Activated naive CD8-positive, alpha-beta T cell treated with anti-CD3 and anti-CD28 coated beads, Interleukin-2, amount 10 ng/mL, durations not matched to agents 7 days and 5 days (primary cell): ENCODE measurements around the gene GALNT5. TPM values are rescaled to one million over a fixed set of nuclear protein-coding genes. Genes with fewer than 3 reads are reported as not detected.

Experiments
- ATAC-seq: fragments of 150-1000 bp; cut with Tn5 transposase; one replicate; pipeline ENCODE4 v1.10.0; 2021; ENCODE audit warnings: low read depth, moderate library complexity
- POLR2A ChIA-PET: fragments of 350-600 bp; sonication (Branson Sonifier 250); formaldehyde crosslinking; loops from one replicate; lab custom pipeline; 2021; ENCODE audit warnings: antibody characterized with exemption; lab: Charles Lee
- DNase-seq: peaks from one replicate; pipeline ENCODE4 v3.0.0; 2021
- H3K27ac Mint-ChIP-seq: one replicate; pipeline ENCODE4 v1.8.0; 2022; ENCODE audit warnings: mild to moderate bottlenecking, mixed read lengths
- H3K27me3 Mint-ChIP-seq: one replicate; pipeline ENCODE4 v1.8.0; 2022; ENCODE audit warnings: mild to moderate bottlenecking, moderate library complexity, mixed read lengths
- H3K36me3 Mint-ChIP-seq: one replicate; pipeline ENCODE4 v1.8.0; 2021; ENCODE audit warnings: mild to moderate bottlenecking, mixed read lengths
- H3K4me1 Mint-ChIP-seq: one replicate; pipeline ENCODE4 v1.8.0; 2021; ENCODE audit warnings: mixed read lengths
- H3K4me3 Mint-ChIP-seq: one replicate; pipeline ENCODE4 v1.8.0; 2022; ENCODE audit warnings: mild to moderate bottlenecking, moderate library complexity, mixed read lengths
- H3K9me3 Mint-ChIP-seq: one replicate; pipeline ENCODE4 v1.8.0; 2021; ENCODE audit warnings: mixed read lengths
- total RNA-seq, 2 experiments: library from RNA; stranded (reverse); gene quantifications; one replicate each; pipeline ENCODE4 v1.2.3, GENCODE V29; 2021

Gene GALNT5
- total RNA-seq, 2 experiments from 2014 or later = not detected

- H3K4me1 Mint-ChIP-seq = no peaks in the 10 kb centered on the region
- H3K36me3 Mint-ChIP-seq = no peaks in the 10 kb centered on the region
- H3K27me3 Mint-ChIP-seq = peaks cover 11% of the 10 kb centered on the region
- POLR2A ChIA-PET = no interaction called here
- no peaks in the 10 kb centered on the region for H3K9me3 Mint-ChIP-seq
- DNase-seq (no peak), ATAC-seq (no peak)
- no peak overlapping the region for H3K27ac Mint-ChIP-seq
- H3K4me3 Mint-ChIP-seq = no peak overlapping the region
Measured at GRCh38 chr2:157236404-157236803, 21.1 kb upstream of the GALNT5 start.

GRCh38 chr2:157238296-157238695, 19.2 kb upstream of the GALNT5 start:
- H3K27me3 Mint-ChIP-seq = peaks cover 11% of the 10 kb centered on the region
- H3K9me3 Mint-ChIP-seq = no peaks in the 10 kb centered on the region
- no peaks in the 10 kb centered on the region for H3K36me3 Mint-ChIP-seq
- ATAC-seq (no peak), DNase-seq (no peak)
- H3K4me3 Mint-ChIP-seq = no peak overlapping the region
- H3K27ac Mint-ChIP-seq = no peak overlapping the region
- no peaks in the 10 kb centered on the region for H3K4me1 Mint-ChIP-seq
- POLR2A ChIA-PET = no interaction called here

GRCh38 chr2:157244691-157245090, 12.8 kb upstream of the GALNT5 start:
- H3K36me3 Mint-ChIP-seq = no peaks in the 10 kb centered on the region
- ATAC-seq (no peak), DNase-seq (no peak)
- H3K27ac Mint-ChIP-seq = no peak overlapping the region
- no peaks in the 10 kb centered on the region for H3K4me1 Mint-ChIP-seq
- POLR2A ChIA-PET = no interaction called here
- H3K27me3 Mint-ChIP-seq = peaks cover 4% of the 10 kb centered on the region
- no peaks in the 10 kb centered on the region for H3K9me3 Mint-ChIP-seq
- no peak overlapping the region for H3K4me3 Mint-ChIP-seq

GRCh38 chr2:157245144-157245840, 12.2 kb upstream of the GALNT5 start:
- Mint-ChIP-seq H3K4me3 (no peak overlapping the region), H3K9me3 (no peaks in the 10 kb centered on the region), H3K36me3 (no peaks in the 10 kb centered on the region), H3K27ac (no peak overlapping the region), H3K4me1 (no peaks in the 10 kb centered on the region), H3K27me3 (no peaks in the 10 kb centered on the region)
- ATAC-seq (no peak), DNase-seq (no peak)
- POLR2A ChIA-PET = no interaction called here

- H3K36me3 Mint-ChIP-seq = no peaks in the 10 kb centered on the region
- H3K27me3 Mint-ChIP-seq = no peaks in the 10 kb centered on the region
- no peak for ATAC-seq
- no peak overlapping the region for H3K4me3 Mint-ChIP-seq
- DNase-seq = no peak
- no peaks in the 10 kb centered on the region for H3K4me1 Mint-ChIP-seq
- H3K27ac Mint-ChIP-seq = no peak overlapping the region
- POLR2A ChIA-PET = no interaction called here
- no peaks in the 10 kb centered on the region for H3K9me3 Mint-ChIP-seq
Measured at GRCh38 chr2:157245846-157246764, 11.4 kb upstream of the GALNT5 start.

GRCh38 chr2:157246765-157247407, 10.6 kb upstream of the GALNT5 start:
- H3K27ac Mint-ChIP-seq = no peak overlapping the region
- ATAC-seq = no peak
- no peaks in the 10 kb centered on the region for H3K9me3 Mint-ChIP-seq
- POLR2A ChIA-PET = no interaction called here
- no peak for DNase-seq
- no peaks in the 10 kb centered on the region for H3K4me1 Mint-ChIP-seq
- no peaks in the 10 kb centered on the region for H3K36me3 Mint-ChIP-seq
- H3K4me3 Mint-ChIP-seq = no peak overlapping the region
- H3K27me3 Mint-ChIP-seq = no peaks in the 10 kb centered on the region

GRCh38 chr2:157250836-157251235, 6.7 kb upstream of the GALNT5 start:
- no peak for DNase-seq
- no peak for ATAC-seq

GRCh38 chr2:157251932-157252331, 5.6 kb upstream of the GALNT5 start:
- H3K4me3 Mint-ChIP-seq = no peak overlapping the region
- no peak for ATAC-seq

More at GRCh38 chr2:157250836-157251235, 6.7 kb upstream of the GALNT5 start:
- peaks cover 7% of the 10 kb centered on the region for H3K27me3 Mint-ChIP-seq
- no peaks in the 10 kb centered on the region for H3K4me1 Mint-ChIP-seq
- no peak overlapping the region for H3K4me3 Mint-ChIP-seq
- no peaks in the 10 kb centered on the region for H3K9me3 Mint-ChIP-seq
- no peak overlapping the region for H3K27ac Mint-ChIP-seq
- POLR2A ChIA-PET = no interaction called here
- no peaks in the 10 kb centered on the region for H3K36me3 Mint-ChIP-seq

GRCh38 chr2:157252529-157252928, 5.0 kb upstream of the GALNT5 start:
- Mint-ChIP-seq H3K27ac (no peak overlapping the region), H3K36me3 (no peaks in the 10 kb centered on the region), H3K4me1 (peaks cover 2% of the 10 kb centered on the region), H3K4me3 (no peak overlapping the region), H3K9me3 (peaks cover 2% of the 10 kb centered on the region), H3K27me3 (peaks cover 7% of the 10 kb centered on the region)
- ATAC-seq = no peak
- POLR2A ChIA-PET = no interaction called here
- DNase-seq = no peak

More at GRCh38 chr2:157251932-157252331, 5.6 kb upstream of the GALNT5 start:
- Mint-ChIP-seq H3K27me3 (peaks cover 7% of the 10 kb centered on the region), H3K27ac (no peak overlapping the region), H3K9me3 (peaks cover 2% of the 10 kb centered on the region), H3K36me3 (no peaks in the 10 kb centered on the region), H3K4me1 (no peaks in the 10 kb centered on the region)
- no peak for DNase-seq
- POLR2A ChIA-PET = no interaction called here

- ATAC-seq (no peak), DNase-seq (no peak)
- POLR2A ChIA-PET = no interaction called here
- no peak overlapping the region for H3K27ac Mint-ChIP-seq
- H3K4me1 Mint-ChIP-seq = peaks cover 3% of the 10 kb centered on the region
- H3K9me3 Mint-ChIP-seq = peaks cover 2% of the 10 kb centered on the region
- no peaks in the 10 kb centered on the region for H3K36me3 Mint-ChIP-seq
- peaks cover 7% of the 10 kb centered on the region for H3K27me3 Mint-ChIP-seq
- no peak overlapping the region for H3K4me3 Mint-ChIP-seq
Measured at GRCh38 chr2:157254041-157254440, 3.5 kb upstream of the GALNT5 start.

GRCh38 chr2:157255746-157256145, 1.8 kb upstream of the GALNT5 start:
- POLR2A ChIA-PET = no interaction called here
- Mint-ChIP-seq H3K36me3 (no peaks in the 10 kb centered on the region), H3K27me3 (peaks cover 7% of the 10 kb centered on the region), H3K4me1 (peaks cover 4% of the 10 kb centered on the region), H3K4me3 (no peak overlapping the region), H3K9me3 (peaks cover 2% of the 10 kb centered on the region), H3K27ac (no peak overlapping the region)
- DNase-seq (no peak), ATAC-seq (no peak)

- no peaks in the 10 kb centered on the region for H3K36me3 Mint-ChIP-seq
- peaks cover 10% of the 10 kb centered on the region for H3K4me1 Mint-ChIP-seq
- H3K9me3 Mint-ChIP-seq = peaks cover 2% of the 10 kb centered on the region
- no peak for DNase-seq
- H3K27me3 Mint-ChIP-seq = peaks cover 7% of the 10 kb centered on the region
- POLR2A ChIA-PET = no interaction called here
- H3K27ac Mint-ChIP-seq = no peak overlapping the region
- no peak overlapping the region for H3K4me3 Mint-ChIP-seq
- ATAC-seq = peak; percentile 20
Measured at GRCh38 chr2:157256626-157257025, 879 bp upstream of the GALNT5 start.

- no peak overlapping the region for H3K4me3 Mint-ChIP-seq
- POLR2A ChIA-PET = no interaction called here
- H3K36me3 Mint-ChIP-seq = no peaks in the 10 kb centered on the region
- no peak overlapping the region for H3K27ac Mint-ChIP-seq
- H3K27me3 Mint-ChIP-seq = peaks cover 2% of the 10 kb centered on the region
- peaks cover 2% of the 10 kb centered on the region for H3K9me3 Mint-ChIP-seq
- DNase-seq = no peak
- no peak for ATAC-seq
- peaks cover 12% of the 10 kb centered on the region for H3K4me1 Mint-ChIP-seq
Measured at GRCh38 chr2:157258520-157259326, 1.2 kb downstream of the GALNT5 start.
